GM19099 (cell line): ENCODE measurements around the gene C1orf35.
A peak's percentile ranks its signal among the peaks of the same experiment; 100 is the strongest.

Experiments
- POLR2A ChIP-seq: IDR thresholded peaks from 3 replicates; pipeline ENCODE4 v1.6.1; 2011; ENCODE audit warnings: low read depth; ENCODE audit not compliant: insufficient read length; ENCODE audit errors: extremely low read depth

Gene C1orf35

DNA sequence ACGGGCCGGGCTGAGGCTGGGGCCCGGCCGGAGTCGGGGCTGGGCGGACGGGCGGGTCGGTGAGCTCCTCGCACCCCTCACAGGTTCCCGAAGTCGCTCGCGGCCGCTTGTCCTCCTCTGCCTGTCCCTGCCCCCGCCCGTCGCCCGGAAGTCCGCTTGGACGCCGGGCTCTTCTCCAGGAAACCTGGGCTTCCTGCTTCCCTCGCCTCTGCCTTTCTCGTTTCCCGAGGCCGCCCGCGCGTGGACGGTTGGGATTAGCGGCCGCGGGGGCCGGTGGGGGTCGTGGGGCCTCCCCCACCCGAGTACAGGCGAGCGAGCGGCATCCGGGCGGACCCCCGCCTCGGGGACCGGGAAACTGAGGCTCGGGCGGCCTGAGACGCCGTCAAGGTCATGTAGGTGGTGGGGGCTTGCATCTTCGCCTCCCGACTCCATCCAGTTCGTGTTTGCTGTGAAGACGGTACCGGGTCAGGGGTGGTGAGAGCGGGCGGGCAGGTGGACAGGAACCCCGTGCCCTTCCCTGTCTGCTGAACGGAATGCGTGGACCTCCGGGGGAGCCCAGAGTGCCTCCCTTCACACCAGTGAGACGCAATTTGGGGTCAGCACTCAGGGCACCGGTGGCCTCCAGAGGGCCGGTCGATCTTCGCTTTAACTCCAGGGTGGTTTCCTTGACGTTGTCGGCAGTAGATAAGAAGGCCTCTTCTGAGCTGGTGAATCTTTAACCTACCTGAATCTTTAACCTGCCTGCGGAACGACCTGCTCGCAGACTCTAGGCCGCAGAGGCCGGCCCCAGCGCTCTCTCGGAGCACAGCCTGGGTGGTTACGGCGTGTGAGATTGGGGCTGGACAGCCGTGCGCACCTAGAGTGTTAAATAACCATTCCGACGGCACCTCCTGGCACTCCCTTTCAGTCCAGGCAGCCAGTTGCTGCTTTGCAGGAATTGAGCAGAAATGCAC is 19.9 kb downstream of the C1orf35 start:
- peak; percentile 45 for TF ChIP-seq POLR2A

- peak; percentile 93 for TF ChIP-seq POLR2A
Observed at GRCh38 chr1:228082214-228082917, 20.8 kb downstream of the C1orf35 start, which contains the start of gene ARF1. Gene ARF1 (plus strand): TSS chr1:228082708. CDS start chr1:228097115, 14,407 bp downstream.

GRCh38 chr1:228081578-228082213 is 21.4 kb downstream of the C1orf35 start:
- no peak for TF ChIP-seq POLR2A

GRCh38 chr1:228081144-228081543 is 22.0 kb downstream of the C1orf35 start:
- TF ChIP-seq POLR2A, result no peak

GRCh38 chr1:228079601-228080263 is 23.4 kb downstream of the C1orf35 start:
- no peak for TF ChIP-seq POLR2A

- TF ChIP-seq POLR2A, result no peak
Observed at GRCh38 chr1:228079013-228079412, 24.1 kb downstream of the C1orf35 start.

GRCh38 chr1:228077565-228078330 is 25.4 kb downstream of the C1orf35 start:
- no peak for TF ChIP-seq POLR2A

GRCh38 chr1:228076796-228077430 is 26.2 kb downstream of the C1orf35 start:
- no peak for TF ChIP-seq POLR2A

- TF ChIP-seq POLR2A, result no peak
Observed at GRCh38 chr1:228075801-228076271, 27.3 kb downstream of the C1orf35 start.

DNA sequence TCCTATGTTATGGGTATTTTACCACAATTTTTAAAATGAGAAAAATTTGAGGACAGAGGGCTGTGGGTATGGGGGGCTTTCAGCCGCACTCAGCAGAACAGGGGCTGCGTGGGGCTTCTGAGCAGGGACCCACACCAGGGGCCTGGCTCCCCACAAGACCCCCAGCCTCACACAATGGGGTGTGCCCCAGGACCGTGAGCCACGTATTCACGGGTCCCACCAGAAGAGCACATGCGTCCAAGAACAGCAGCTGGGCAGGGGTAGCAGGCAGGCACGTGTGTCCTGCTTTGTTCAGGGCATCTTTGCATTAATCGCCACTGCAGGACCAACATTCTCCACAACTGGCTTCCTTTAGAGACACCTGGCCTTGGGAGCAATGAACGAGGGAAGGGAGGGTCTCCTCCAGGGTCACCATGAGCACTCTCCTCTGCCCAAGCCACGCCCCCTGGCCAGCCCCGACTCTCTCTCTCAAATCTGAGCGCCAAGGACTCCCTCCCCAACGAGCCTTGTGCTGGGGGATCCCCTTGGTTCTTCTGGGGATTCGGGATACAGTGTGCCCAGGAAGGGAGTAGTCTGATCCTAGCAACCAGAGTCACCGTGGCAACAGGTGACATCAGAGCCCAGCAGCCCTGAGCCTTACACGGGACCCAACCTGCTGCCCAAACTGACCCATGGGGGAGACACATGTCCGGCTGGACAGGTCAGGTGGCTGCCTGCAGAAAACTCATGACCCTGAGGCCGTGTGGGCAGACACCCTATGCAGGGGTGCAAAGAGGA is 28.0 kb downstream of the C1orf35 start:
- TF ChIP-seq POLR2A, result no peak

GRCh38 chr1:228073857-228074545 is 29.1 kb downstream of the C1orf35 start:
- no peak for TF ChIP-seq POLR2A
